HEK293T (cell line): Measurements from ENCODE around the gene NRAS.

Source experiments
- ARNT ChIP-seq: fragments of 450-650 bp; IDR thresholded peaks from 2 replicates; pipeline ENCODE4 v1.6.1; 2017; ENCODE audit warnings: mild to moderate bottlenecking
- BHLHE40 ChIP-seq: fragments of 450-650 bp; IDR thresholded peaks from 2 replicates; pipeline ENCODE4 v1.6.1; 2016; ENCODE audit warnings: mild to moderate bottlenecking, moderate library complexity, borderline replicate concordance
- CTBP1 ChIP-seq: fragments of 450-650 bp; IDR thresholded peaks from 2 replicates; pipeline ENCODE4 v1.6.1; 2016; ENCODE audit warnings: borderline replicate concordance
- ELF4 ChIP-seq: fragments of 450-650 bp; IDR thresholded peaks from 2 replicates; pipeline ENCODE4 v1.6.1; 2017; ENCODE audit warnings: antibody characterized with exemption
- FOXA1 ChIP-seq: fragments of 450-650 bp; IDR thresholded peaks from 2 replicates; pipeline ENCODE4 v1.6.1; 2016; ENCODE audit warnings: mild to moderate bottlenecking
- FOXK2 ChIP-seq: fragments of 450-650 bp; IDR thresholded peaks from 2 replicates; pipeline ENCODE4 v1.6.1; 2016; ENCODE audit warnings: mild to moderate bottlenecking
- LEF1 ChIP-seq: fragments of 450-650 bp; IDR thresholded peaks from 2 replicates; pipeline ENCODE4 v1.6.1; 2017; ENCODE audit warnings: mild to moderate bottlenecking, borderline replicate concordance
- SP1 ChIP-seq: fragments of 450-650 bp; IDR thresholded peaks from 2 replicates; pipeline ENCODE4 v1.6.1; 2017
- SUZ12 ChIP-seq: fragments of 450-650 bp; IDR thresholded peaks from 2 replicates; pipeline ENCODE4 v1.6.1; 2016; ENCODE audit warnings: mild to moderate bottlenecking
- TARDBP ChIP-seq: fragments of 450-650 bp; IDR thresholded peaks from 2 replicates; pipeline ENCODE4 v1.6.1; 2016
- ZNF384 ChIP-seq: fragments of 450-650 bp; IDR thresholded peaks from 2 replicates; pipeline ENCODE4 v1.6.1; 2016
- TF ChIP-seq, protein P1 (sequence below): fragments of 450-650 bp; IDR thresholded peaks from 2 replicates; pipeline ENCODE4 v1.6.1; 2016

GRCh38 chr1:114740331-114740730 is 23.8 kb upstream of the NRAS start:
- TF ChIP-seq SP1, result no peak
- TF ChIP-seq, protein P1, sequence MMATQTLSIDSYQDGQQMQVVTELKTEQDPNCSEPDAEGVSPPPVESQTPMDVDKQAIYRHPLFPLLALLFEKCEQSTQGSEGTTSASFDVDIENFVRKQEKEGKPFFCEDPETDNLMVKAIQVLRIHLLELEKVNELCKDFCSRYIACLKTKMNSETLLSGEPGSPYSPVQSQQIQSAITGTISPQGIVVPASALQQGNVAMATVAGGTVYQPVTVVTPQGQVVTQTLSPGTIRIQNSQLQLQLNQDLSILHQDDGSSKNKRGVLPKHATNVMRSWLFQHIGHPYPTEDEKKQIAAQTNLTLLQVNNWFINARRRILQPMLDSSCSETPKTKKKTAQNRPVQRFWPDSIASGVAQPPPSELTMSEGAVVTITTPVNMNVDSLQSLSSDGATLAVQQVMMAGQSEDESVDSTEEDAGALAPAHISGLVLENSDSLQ, result no peak
- no peak for TF ChIP-seq FOXA1
- no peak for TF ChIP-seq TARDBP
- TF ChIP-seq ELF4, result no peak
- no peak for TF ChIP-seq BHLHE40
- TF ChIP-seq SUZ12, result no peak
- no peak for TF ChIP-seq ZNF384
- TF ChIP-seq ARNT, result no peak
- TF ChIP-seq FOXK2, result no peak
- no peak for TF ChIP-seq CTBP1
- no peak for TF ChIP-seq LEF1
